Gastroesophageal sphincter (tissue), 4 donors: Measurements from ENCODE around the gene ANKRD34A. TPM values are rescaled to one million over a fixed set of nuclear protein-coding genes. Genes with fewer than 3 reads are reported as not detected.

Source experiments
- ATAC-seq: fragments of 150-250 bp; one replicate; pipeline ENCODE4 v1.9.1; 2016; ENCODE audit warnings: mild to moderate bottlenecking, moderate library complexity
- H3K27ac ChIP-seq, 4 donors: fragments of 200-600 bp; sonication (generic) in 3 of 4; 1 replicate in 3 of 4; 2 replicates in 1 of 4; pipeline ENCODE4 v1.5.1; 2016 to 2019
- H3K27me3 ChIP-seq: fragments of 200-600 bp; sonication (generic); one replicate; pipeline ENCODE4 v1.5.1; 2019
- H3K36me3 ChIP-seq, 2 donors: fragments of 200-600 bp; sonication (generic); one replicate each; pipeline ENCODE4 v1.5.1; 2019; ENCODE audit warnings: control low read depth in 1 of 2
- H3K4me1 ChIP-seq, 3 donors: fragments of 200-600 bp; sonication (generic); 1 replicate in 2 of 3; 2 replicates in 1 of 3; pipeline ENCODE4 v1.5.1; 2016 to 2019; ENCODE audit warnings: control low read depth in 2 of 3
- H3K4me3 ChIP-seq, 2 donors: fragments of 200-600 bp; sonication (generic); one replicate each; pipeline ENCODE4 v1.5.1; 2019; ENCODE audit warnings: mild to moderate bottlenecking in 1 of 2, moderate library complexity in 1 of 2
- H3K9me3 ChIP-seq, 3 donors: fragments of 200-600 bp; sonication (generic); one replicate each; pipeline ENCODE4 v1.5.1; 2017 to 2019; ENCODE audit warnings: control low read depth in 2 of 3
- CTCF ChIP-seq, 4 experiments: fragments of 200-600 bp in 2 of 4; fragments of 450-650 bp in 2 of 4; sonication (generic) in 1 of 4; IDR thresholded peaks; one replicate each; pipeline ENCODE4 v1.5.1; 2017 to 2019; ENCODE audit warnings: antibody characterized with exemption in 4 of 4, mild to moderate bottlenecking in 2 of 4, moderate library complexity in 2 of 4
- EP300 ChIP-seq: sonication (generic); formaldehyde crosslinking; IDR thresholded peaks from one replicate; pipeline ENCODE4 v1.6.1; 2017; ENCODE audit warnings: antibody characterized with exemption, mild to moderate bottlenecking
- POLR2A ChIP-seq, 2 donors: fragments of 450-650 bp; IDR thresholded peaks; one replicate each; pipeline ENCODE4 v1.6.1; 2017; ENCODE audit warnings: antibody characterized with exemption in 2 of 2, mild to moderate bottlenecking in 2 of 2, moderate library complexity in 1 of 2
- POLR2AphosphoS5 ChIP-seq: sonication (generic); formaldehyde crosslinking; IDR thresholded peaks from one replicate; pipeline ENCODE4 v1.6.1; 2017; ENCODE audit warnings: antibody characterized with exemption
- WGBS, 2 donors: methylation state at CpG; one replicate each; pipeline ENCODE4 v1.1.5; 2018; ENCODE audit warnings: low coverage in 1 of 2; 5-methylcytosine and 5-hydroxymethylcytosine counted together
- total RNA-seq, 4 donors: library from RNA; depleted of rRNA; stranded (reverse); fragments of >200 nt; gene quantifications; one replicate each; pipeline ENCODE4 v1.1.0, GENCODE V29; 2016

Gene ANKRD34A
- total RNA-seq, 4 donors from 2014 or later: 0.62 to 1.9 (median 0.67) TPM; not detected in 1

DNA sequence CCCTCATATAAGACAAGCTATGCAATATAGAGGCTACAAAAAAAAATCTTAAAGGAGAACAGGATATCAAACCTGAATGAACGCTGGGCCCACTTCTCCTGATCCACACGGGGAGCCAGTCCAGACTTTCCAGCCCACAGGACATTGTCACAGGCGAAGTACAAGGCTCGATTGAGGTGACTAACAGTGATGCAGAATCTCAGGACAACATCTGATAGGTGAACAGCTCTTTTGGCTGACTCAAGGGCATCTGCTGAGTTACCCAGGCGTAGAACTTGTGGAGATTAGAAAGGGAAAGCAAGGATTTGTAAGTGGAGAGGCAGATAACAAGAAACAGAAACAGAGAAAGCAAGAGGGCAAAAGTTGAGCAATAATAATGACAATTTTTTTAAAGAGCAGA is 47.6 kb downstream of the ANKRD34A start:
- Histone ChIP-seq H3K4me3 (no peak overlapping the region), H3K27me3 (no peaks in the 10 kb centered on the region), H3K4me1 (peaks cover 3 to 35% (median 22%) of the 10 kb centered on the region in 3 donors), H3K27ac (peak overlapping the region in 1 of 4 donors; percentile 92), H3K9me3 (no peaks in the 10 kb centered on the region), H3K36me3 (peaks cover 0 to 55% of the 10 kb centered on the region in 2 donors)
- no peak for ATAC-seq
- WGBS, 2 donors: 69 to 79% methylated on average over 5 of the region's 5 CpGs
- no peak for TF ChIP-seq POLR2AphosphoS5
- TF ChIP-seq CTCF (IDR thresholded peaks at IDR 0.05): no peak
- no peak for TF ChIP-seq EP300
- TF ChIP-seq POLR2A (IDR thresholded peaks at IDR 0.05): no peak

DNA sequence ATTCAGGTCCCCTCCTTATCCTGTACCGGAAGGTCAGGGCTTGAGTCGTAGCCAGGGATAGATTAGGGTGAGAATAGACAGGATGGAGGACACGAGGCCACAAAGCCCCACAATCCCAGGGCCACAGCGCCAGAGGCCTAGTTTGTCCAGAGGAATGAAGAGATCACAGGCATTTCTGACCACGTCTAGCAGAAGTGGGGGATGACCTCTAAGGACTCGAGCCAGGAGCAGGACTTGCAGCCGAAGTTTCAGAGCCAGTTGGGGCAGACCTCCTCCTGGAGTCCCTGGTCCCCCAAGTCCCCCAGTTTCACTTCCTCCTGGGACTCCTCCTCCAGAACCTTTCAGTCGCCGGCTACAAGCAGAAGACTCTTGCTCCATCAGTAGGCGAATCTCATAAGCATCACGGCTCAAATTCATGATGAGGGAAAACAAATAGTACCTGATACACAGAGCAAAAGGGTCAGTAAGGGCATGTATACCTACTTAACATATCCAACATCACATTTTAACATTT is 52.2 kb downstream of the ANKRD34A start:
- TF ChIP-seq EP300: no peak
- TF ChIP-seq POLR2A (IDR thresholded peaks at IDR 0.05): no peak
- ATAC-seq: no peak
- no peaks in the 10 kb centered on the region for H3K9me3 ChIP-seq
- H3K4me1 ChIP-seq: peaks cover 0 to 23% (median 8%) of the 10 kb centered on the region in 3 donors
- H3K36me3 ChIP-seq: peaks cover 0 to 68% of the 10 kb centered on the region in 2 donors
- H3K27ac ChIP-seq: no peak overlapping the region
- H3K27me3 ChIP-seq: no peaks in the 10 kb centered on the region
- H3K4me3 ChIP-seq: no peak overlapping the region
- 80 to 100% methylated on average over 1 to 8 of the region's 11 CpGs for WGBS, 2 donors

Other genes with a start within 250 kb of the ANKRD34A start
- gene CD160, start 245.1 kb downstream of the ANKRD34A start, total RNA-seq: 1 to 10 TPM in 1 of 4 donors, under 1 TPM in 1, not detected in 2; 0.23 to 1.0 TPM
- 10 to 100 TPM; 34.3 to 54.9 (median 39.9) TPM for gene RNF115, start 140.5 kb downstream of the ANKRD34A start, total RNA-seq
- 10 to 100 TPM; 24.8 to 37.7 (median 29.9) TPM for gene POLR3C, start 140.4 kb downstream of the ANKRD34A start, total RNA-seq
- 1 to 10 TPM in 3 of 4 donors, under 1 TPM in 1; 0.40 to 3.5 (median 2.2) TPM for gene NUDT17, start 118.9 kb downstream of the ANKRD34A start, total RNA-seq
- 10 to 100 TPM; 14.0 to 26.0 (median 19.2) TPM for gene PIAS3, start 105.5 kb downstream of the ANKRD34A start, total RNA-seq
- 10 to 100 TPM in 1 of 4 donors, 1 to 10 TPM in 3; 5.2 to 13.7 (median 7.9) TPM for gene ANKRD35, start 78.7 kb downstream of the ANKRD34A start, total RNA-seq
- gene ITGA10, start 54.5 kb downstream of the ANKRD34A start, total RNA-seq: 1 to 10 TPM; 4.9 to 7.1 (median 5.2) TPM
- 10 to 100 TPM; 22.1 to 29.1 (median 28.1) TPM for gene PEX11B, start 45.9 kb downstream of the ANKRD34A start, total RNA-seq
- gene RBM8A, start 37.1 kb downstream of the ANKRD34A start, total RNA-seq: 100 to 1,000 TPM in 3 of 4 donors, 10 to 100 TPM in 1; 75.7 to 135 (median 117) TPM
- gene LIX1L, start 6.6 kb downstream of the ANKRD34A start, total RNA-seq: 10 to 100 TPM; 37.8 to 53.5 (median 45.3) TPM
- 10 to 100 TPM; 32.9 to 44.0 (median 37.6) TPM for gene POLR3GL, start 115 bp upstream of the ANKRD34A start, total RNA-seq
- gene TXNIP, start 32.0 kb upstream of the ANKRD34A start, total RNA-seq: 1,000 to 10,000 TPM; 2,024 to 3,704 (median 2,348) TPM
- under 1 TPM in 1 of 4 donors, not detected in 3; 0.77 TPM for gene HJV, start 57.2 kb upstream of the ANKRD34A start, total RNA-seq
- 1 to 10 TPM in 3 of 4 donors, under 1 TPM in 1; 0.66 to 2.6 (median 1.7) TPM for gene NBPF10, start 180.2 kb upstream of the ANKRD34A start, total RNA-seq